PC-3 (cell line): ENCODE measurements around the gene CFAP299. TPM values are rescaled to one million over a fixed set of nuclear protein-coding genes. Genes with fewer than 3 reads are reported as not detected.

Experiments used
- ATAC-seq: fragments of 200-7000 bp; cut with Tn5 transposase; 2 replicates; pipeline ENCODE4 v1.9.1; 2020; ENCODE audit warnings: mild to moderate bottlenecking, moderate library complexity
- BruUV-seq: library from RNA; stranded (reverse); fragments of 400-500 nt; replicated peaks from 2 replicates; lab custom pipeline; 2021; lab: Mats Ljungman, UMichigan
- CTCF ChIA-PET: fragments of 300-600 bp; sonication (Branson Sonifier 250); formaldehyde crosslinking; loops from one replicate; lab custom pipeline; 2022; ENCODE audit warnings: antibody characterized with exemption; lab: Charles Lee
- POLR2A ChIA-PET: fragments of 300-600 bp; sonication (Branson Sonifier 250); formaldehyde crosslinking; loops from one replicate; lab custom pipeline; 2022; ENCODE audit warnings: antibody characterized with exemption; ENCODE audit not compliant: unreplicated experiment; lab: Charles Lee
- DNase-seq: peaks from one replicate; pipeline ENCODE4 v3.0.0-alpha.2; 2015
- H2AFZ ChIP-seq: fragments of 300-600 bp; sonication (generic); 2 replicates; pipeline ENCODE4 v1.6.0; 2016; ENCODE audit warnings: antibody characterized with exemption, low read length
- H3F3A ChIP-seq: fragments of 300-600 bp; sonication (generic); one replicate; pipeline ENCODE4 v1.6.0; 2017; ENCODE audit warnings: antibody characterized with exemption, low read length, control low read depth, mild to moderate bottlenecking; ENCODE audit not compliant: unreplicated experiment
- H3K27ac ChIP-seq: fragments of 300-600 bp; sonication (generic); 2 replicates; pipeline ENCODE4 v1.5.1; 2016; ENCODE audit warnings: mild to moderate bottlenecking, low read length
- H3K27me3 ChIP-seq: fragments of 300-600 bp; sonication (generic); 2 replicates; pipeline ENCODE4 v1.6.1; 2016; ENCODE audit warnings: low read length, mixed read lengths
- H3K36me3 ChIP-seq: fragments of 300-600 bp; sonication (generic); 2 replicates; pipeline ENCODE4 v1.6.1; 2016; ENCODE audit warnings: low read depth, mixed run types, low read length, mixed read lengths
- H3K4me1 ChIP-seq: fragments of 300-600 bp; sonication (generic); 2 replicates; pipeline ENCODE4 v1.5.1; 2016; ENCODE audit warnings: low read length; ENCODE audit not compliant: insufficient read depth
- H3K4me2 ChIP-seq: fragments of 300-600 bp; sonication (generic); 2 replicates; pipeline ENCODE4 v1.6.0; 2016; ENCODE audit warnings: low read length
- H3K4me3 ChIP-seq: fragments of 300-600 bp; sonication (generic); 2 replicates; pipeline ENCODE4 v1.5.1; 2016; ENCODE audit warnings: mild to moderate bottlenecking, low read length, mixed read lengths
- H3K79me2 ChIP-seq: fragments of 300-600 bp; sonication (generic); 2 replicates; pipeline ENCODE4 v1.6.1; 2017; ENCODE audit warnings: low read length, mixed read lengths
- H3K9ac ChIP-seq: fragments of 300-600 bp; sonication (generic); 2 replicates; pipeline ENCODE4 v1.6.0; 2016; ENCODE audit warnings: mild to moderate bottlenecking, low read length
- H3K9me2 ChIP-seq: fragments of 300-600 bp; sonication (generic); replicated peaks from 2 replicates; pipeline ENCODE4 v1.6.1; 2016; ENCODE audit warnings: mixed run types, low read length, mixed read lengths
- H3K9me3 ChIP-seq: fragments of 300-600 bp; sonication (generic); 2 replicates; pipeline ENCODE4 v1.6.1; 2016; ENCODE audit warnings: low read length, mixed read lengths
- H4K20me1 ChIP-seq: fragments of 300-600 bp; sonication (generic); 2 replicates; pipeline ENCODE4 v1.6.1; 2016; ENCODE audit warnings: low read length, mixed read lengths
- CTCF ChIP-seq: fragments of 300-600 bp; sonication (generic); conservative IDR thresholded peaks from 2 replicates; pipeline ENCODE4 v1.5.1; 2017; ENCODE audit warnings: antibody characterized with exemption, low read depth, mild to moderate bottlenecking, low read length
- EZH2 ChIP-seq: fragments of 300-600 bp; sonication (generic); IDR thresholded peaks from one replicate; pipeline ENCODE4 v1.6.1; 2017; ENCODE audit warnings: antibody characterized with exemption, mild to moderate bottlenecking, low read length; ENCODE audit not compliant: unreplicated experiment
- EZH2phosphoT487 ChIP-seq: fragments of 300-600 bp; sonication (generic); IDR thresholded peaks from 2 replicates; pipeline ENCODE4 v1.6.1; 2018; ENCODE audit warnings: mild to moderate bottlenecking, antibody characterized with exemption, low read length, borderline replicate concordance
- intact Hi-C: fragments of 100-400 bp; cut with micrococcal nuclease; formaldehyde crosslinking; loops from 2 replicates; pipeline ENCODE4 v1.9.0; 2023
- total RNA-seq: library from RNA; depleted of rRNA; stranded (reverse); fragments of >200 nt; gene quantifications from 2 replicates; pipeline ENCODE4 v1.2.3, GENCODE V29; 2014

Gene CFAP299
- total RNA-seq, 1 experiment from 2014 or later = not detected

GRCh38 chr4:80393246-80393969 is 57.9 kb downstream of the CFAP299 start:
- no peaks in the 10 kb centered on the region for H3K79me2 ChIP-seq
- CTCF ChIA-PET = no interaction called here

GRCh38 chr4:80393970-80394250 is 58.4 kb downstream of the CFAP299 start:
- POLR2A ChIA-PET = no interaction called here
- Histone ChIP-seq H3K36me3 (no peaks in the 10 kb centered on the region), H3F3A (no peaks in the 10 kb centered on the region), H3K27ac (peak overlapping the region; percentile 20), H4K20me1 (no peaks in the 10 kb centered on the region), H3K4me2 (no peak overlapping the region), H3K4me1 (no peaks in the 10 kb centered on the region; the same call in 1 of the 2 replicates), H3K9me2 (no peaks in the 10 kb centered on the region), H2AFZ (no peak overlapping the region), H3K9ac (no peak overlapping the region), H3K9me3 (no peaks in the 10 kb centered on the region), H3K79me2 (no peaks in the 10 kb centered on the region), H3K4me3 (no peak overlapping the region), H3K27me3 (no peaks in the 10 kb centered on the region)
- intact Hi-C loops = no loop called here
- DNase-seq (no peak), ATAC-seq (no peak)
- TF ChIP-seq EZH2 = no peak
- CTCF ChIA-PET = no interaction called here
- no TSS peak for BruUV-seq

More at GRCh38 chr4:80393246-80393969, 57.9 kb downstream of the CFAP299 start:
- TF ChIP-seq EZH2phosphoT487 (no peak), EZH2 (no peak), CTCF (no peak)
- no peaks in the 10 kb centered on the region for H3K36me3 ChIP-seq
- no peak overlapping the region for H3K4me3 ChIP-seq
- ATAC-seq (peak; percentile 100), DNase-seq (peak; percentile 74)
- H3K27ac ChIP-seq = peak overlapping the region; percentile 20
- H3K9me2 ChIP-seq = no peaks in the 10 kb centered on the region
- intact Hi-C loops = no loop called here
- H3K9me3 ChIP-seq = no peaks in the 10 kb centered on the region
- no TSS peak for BruUV-seq
- H3K27me3 ChIP-seq = no peaks in the 10 kb centered on the region
- no peak overlapping the region for H3K9ac ChIP-seq
- no peak overlapping the region for H3K4me2 ChIP-seq
- no peaks in the 10 kb centered on the region for H3F3A ChIP-seq
- H4K20me1 ChIP-seq = no peaks in the 10 kb centered on the region
- POLR2A ChIA-PET = no interaction called here
- H2AFZ ChIP-seq = no peak overlapping the region
- no peaks in the 10 kb centered on the region; the same call in 1 of the 2 replicates for H3K4me1 ChIP-seq

- Histone ChIP-seq H3K4me3 (no peak overlapping the region), H3K4me2 (no peak overlapping the region), H3K9me3 (no peaks in the 10 kb centered on the region), H3K9ac (no peak overlapping the region), H3K36me3 (no peaks in the 10 kb centered on the region), H4K20me1 (no peaks in the 10 kb centered on the region), H3K27me3 (no peaks in the 10 kb centered on the region), H3K4me1 (no peaks in the 10 kb centered on the region), H3K27ac (no peak overlapping the region), H2AFZ (no peak overlapping the region), H3K9me2 (no peaks in the 10 kb centered on the region), H3K79me2 (no peaks in the 10 kb centered on the region), H3F3A (no peaks in the 10 kb centered on the region)
- TF ChIP-seq EZH2 (no peak), EZH2phosphoT487 (no peak), CTCF (no peak)
- intact Hi-C loops = no loop called here
- POLR2A ChIA-PET = no interaction called here
- CTCF ChIA-PET = no interaction called here
- ATAC-seq (no peak), DNase-seq (peak; percentile 2)
- BruUV-seq = no TSS peak
Measured at GRCh38 chr4:80407246-80407645, 71.7 kb downstream of the CFAP299 start.
